ENCODE data around the gene PDGFA.

- TF ChIP-seq CTCF (IDR thresholded peaks at IDR 0.05; ENCODE audit: borderline replicate concordance, extremely low read depth, low read length, poor library complexity, severe bottlenecking): no peak
- TF ChIP-seq EZH2 (IDR thresholded peaks at IDR 0.05; ENCODE audit: borderline replicate concordance, low read depth, low read length, severe bottlenecking): no peak
Observed at GRCh38 chr7:473211-473734, 46.4 kb downstream of the PDGFA start.
